Peyer's patch (tissue), 4 donors: ENCODE measurements around the gene TDRD3.

Experiments used
- POLR2A ChIP-seq, 2 donors: fragments of 450-650 bp; IDR thresholded peaks; one replicate each; pipeline ENCODE4 v1.5.1; 2017; ENCODE audit warnings: antibody characterized with exemption in 2 of 2, mild to moderate bottlenecking in 2 of 2, moderate library complexity in 2 of 2
- TF ChIP-seq, protein P1 (sequence below), 6 experiments: fragments of 450-650 bp in 4 of 6; fragments of 200-600 bp in 2 of 6; sonication (generic) in 1 of 6; IDR thresholded peaks; one replicate each; pipeline ENCODE4 v1.5.1; 2017 to 2019; ENCODE audit warnings: antibody characterized with exemption in 6 of 6, mild to moderate bottlenecking in 3 of 6, moderate library complexity in 1 of 6

- TF ChIP-seq POLR2A (IDR thresholded peaks at IDR 0.05), result no peak
- TF ChIP-seq, protein P1, sequence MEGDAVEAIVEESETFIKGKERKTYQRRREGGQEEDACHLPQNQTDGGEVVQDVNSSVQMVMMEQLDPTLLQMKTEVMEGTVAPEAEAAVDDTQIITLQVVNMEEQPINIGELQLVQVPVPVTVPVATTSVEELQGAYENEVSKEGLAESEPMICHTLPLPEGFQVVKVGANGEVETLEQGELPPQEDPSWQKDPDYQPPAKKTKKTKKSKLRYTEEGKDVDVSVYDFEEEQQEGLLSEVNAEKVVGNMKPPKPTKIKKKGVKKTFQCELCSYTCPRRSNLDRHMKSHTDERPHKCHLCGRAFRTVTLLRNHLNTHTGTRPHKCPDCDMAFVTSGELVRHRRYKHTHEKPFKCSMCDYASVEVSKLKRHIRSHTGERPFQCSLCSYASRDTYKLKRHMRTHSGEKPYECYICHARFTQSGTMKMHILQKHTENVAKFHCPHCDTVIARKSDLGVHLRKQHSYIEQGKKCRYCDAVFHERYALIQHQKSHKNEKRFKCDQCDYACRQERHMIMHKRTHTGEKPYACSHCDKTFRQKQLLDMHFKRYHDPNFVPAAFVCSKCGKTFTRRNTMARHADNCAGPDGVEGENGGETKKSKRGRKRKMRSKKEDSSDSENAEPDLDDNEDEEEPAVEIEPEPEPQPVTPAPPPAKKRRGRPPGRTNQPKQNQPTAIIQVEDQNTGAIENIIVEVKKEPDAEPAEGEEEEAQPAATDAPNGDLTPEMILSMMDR (IDR thresholded peaks at IDR 0.05), result no peak
These were observed 104.2 kb downstream of the TDRD3 start for GRCh38 chr13:60501236-60501635.
